GM20431 (cell line): ENCODE results near the gene TSPAN11.

Source experiments
- in situ Hi-C: fragments of 300-500 bp; cut with MseI, MboI; formaldehyde crosslinking; loops from one replicate; pipeline ENCODE4 v1.15.0; 2020; ENCODE audit warnings: low sequenced_read_pairs; ENCODE audit not compliant: unreplicated experiment

Gene TSPAN11

GRCh38 chr12:31033681-31034080 is 107.1 kb downstream of the TSPAN11 start:
- in situ Hi-C loops: no loop called here

- in situ Hi-C loops: no loop called here
These were observed 107.8 kb downstream of the TSPAN11 start for GRCh38 chr12:31034372-31034771.

- in situ Hi-C loops: no loop called here
These were observed 108.7 kb downstream of the TSPAN11 start for GRCh38 chr12:31035226-31035625.

GRCh38 chr12:31035967-31036665 is 109.6 kb downstream of the TSPAN11 start:
- in situ Hi-C loops: no loop called here

GRCh38 chr12:31037028-31037427 is 110.5 kb downstream of the TSPAN11 start:
- in situ Hi-C loops: no loop called here

- in situ Hi-C loops: no loop called here
These were observed 111.4 kb downstream of the TSPAN11 start for GRCh38 chr12:31037931-31038330.

- in situ Hi-C loops: no loop called here
These were observed 114.6 kb downstream of the TSPAN11 start for GRCh38 chr12:31041033-31041564.
